Fibroblast of lung (primary cell): Measurements from ENCODE around the gene FBN1. TPM values are rescaled to one million over a fixed set of nuclear protein-coding genes. Genes with fewer than 3 reads are reported as not detected.

ENCODE experiments used
- DNase-seq, 2 donors: peaks; one replicate each; pipeline versions ENCODE4 v3.0.0 to v3.0.0-alpha.2; 2010; ENCODE audit warnings: low read depth in 2 of 2
- H2AFZ ChIP-seq: 2 replicates; pipeline ENCODE4 v1.5.1; 2012; ENCODE audit warnings: low read length, control low read depth, inconsistent platforms
- H3K27ac ChIP-seq: 2 replicates; pipeline ENCODE4 v1.5.1; 2011; ENCODE audit warnings: low read length, control low read depth; ENCODE audit not compliant: insufficient read depth
- H3K27me3 ChIP-seq: 2 replicates; pipeline ENCODE4 v1.5.1; 2011; ENCODE audit warnings: mild to moderate bottlenecking, low read length; ENCODE audit not compliant: control insufficient read depth, insufficient read depth
- H3K36me3 ChIP-seq: 2 replicates; pipeline ENCODE4 v1.5.1; 2011; ENCODE audit warnings: low read length; ENCODE audit not compliant: control insufficient read depth, insufficient read depth
- H3K4me1 ChIP-seq: 2 replicates; pipeline ENCODE4 v1.5.1; 2011; ENCODE audit warnings: low read length; ENCODE audit not compliant: control insufficient read depth, insufficient read depth; ENCODE audit errors: extremely low read depth
- H3K4me2 ChIP-seq: 2 replicates; pipeline ENCODE4 v1.5.1; 2011; ENCODE audit warnings: low read length, control low read depth; ENCODE audit not compliant: insufficient read depth; ENCODE audit errors: extremely low read depth
- H3K4me3 ChIP-seq, 4 experiments: fragments of 200-600 bp in 1 of 4; sonication (generic) in 1 of 4; replicated peaks in 1 of 4; 2 replicates each; pipeline ENCODE4 v1.5.1; 2011 to 2016; ENCODE audit warnings: low read length in 4 of 4, low read depth in 3 of 4, mild to moderate bottlenecking in 3 of 4, control low read depth in 2 of 4, inconsistent platforms in 1 of 4, mixed read lengths in 1 of 4; ENCODE audit not compliant: insufficient read depth in 1 of 4; ENCODE audit errors: control extremely low read depth in 1 of 4
- H3K79me2 ChIP-seq: 2 replicates; pipeline ENCODE4 v1.5.1; 2012; ENCODE audit warnings: mild to moderate bottlenecking, low read length, inconsistent platforms; ENCODE audit not compliant: control insufficient read depth, insufficient read depth
- H3K9ac ChIP-seq: 2 replicates; pipeline ENCODE4 v1.5.1; 2011; ENCODE audit warnings: mild to moderate bottlenecking, low read length, control low read depth; ENCODE audit not compliant: insufficient read depth
- H3K9me3 ChIP-seq: 2 replicates; pipeline ENCODE4 v1.5.1; 2012; ENCODE audit warnings: low read depth, low read length; ENCODE audit not compliant: control insufficient read depth, insufficient read depth
- H4K20me1 ChIP-seq: 2 replicates; pipeline ENCODE4 v1.5.1; 2011; ENCODE audit warnings: low read length; ENCODE audit not compliant: control insufficient read depth, insufficient read depth; ENCODE audit errors: extremely low read depth
- EZH2 ChIP-seq: IDR thresholded peaks from 2 replicates; pipeline ENCODE4 v1.5.1; 2012; ENCODE audit warnings: low read length, control low read depth, mild to moderate bottlenecking; ENCODE audit errors: missing control alignments
- polyA plus RNA-seq, 2 donors: library from polyadenylated mRNA; depleted of rRNA in 1 of 2; stranded (reverse) in 1 of 2; unstranded in 1 of 2; fragments of >200 nt; gene quantifications; 2 replicates each; pipeline ENCODE4 v1.2.1, GENCODE V29; 2011 to 2012; ENCODE audit warnings: missing spikeins in 1 of 2
- total RNA-seq: library from RNA; depleted of rRNA; stranded (reverse); fragments of >200 nt; gene quantifications from 2 replicates; pipeline ENCODE4 v1.2.1, GENCODE V29; 2014
- TF ChIP-seq, protein P1 (sequence below), 2 donors: IDR thresholded peaks in 1 of 2; conservative IDR thresholded peaks in 1 of 2; 1 replicate in 1 of 2; 2 replicates in 1 of 2; pipeline ENCODE4 v1.5.1; 2011 to 2012; ENCODE audit warnings: low read length in 2 of 2, control low read depth in 1 of 2, inconsistent platforms in 1 of 2, low read depth in 1 of 2, mild to moderate bottlenecking in 1 of 2

Gene FBN1
- total and polyA plus RNA-seq, 2 donors (not counting 1 experiment from before 2014, with no cell fraction given), result 368 to 446 TPM

DNA sequence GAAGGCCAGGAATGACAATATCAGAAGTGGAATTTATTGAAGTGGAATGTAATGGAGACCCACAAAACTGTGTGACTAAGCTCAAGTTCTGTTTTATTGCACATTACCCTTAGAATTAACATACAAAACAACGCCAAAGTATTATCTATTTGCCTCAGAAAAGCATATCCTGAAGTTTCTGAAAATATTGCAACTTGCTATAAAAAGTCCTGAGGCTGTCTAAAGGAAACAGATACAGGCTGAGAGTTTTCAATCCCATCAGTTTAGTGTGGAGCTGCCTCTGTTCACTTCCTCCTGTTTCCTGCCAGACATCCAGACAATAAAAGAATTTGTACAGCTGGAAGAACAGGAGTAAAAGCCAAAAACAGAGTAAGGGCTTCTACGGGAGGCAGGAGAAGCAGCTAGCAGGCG, 108.8 kb downstream of the FBN1 start:
- H4K20me1 ChIP-seq, result no peaks in the 10 kb centered on the region
- H3K4me2 ChIP-seq, result no peak overlapping the region
- peak overlapping the region; percentile 58 for H3K27ac ChIP-seq

DNA sequence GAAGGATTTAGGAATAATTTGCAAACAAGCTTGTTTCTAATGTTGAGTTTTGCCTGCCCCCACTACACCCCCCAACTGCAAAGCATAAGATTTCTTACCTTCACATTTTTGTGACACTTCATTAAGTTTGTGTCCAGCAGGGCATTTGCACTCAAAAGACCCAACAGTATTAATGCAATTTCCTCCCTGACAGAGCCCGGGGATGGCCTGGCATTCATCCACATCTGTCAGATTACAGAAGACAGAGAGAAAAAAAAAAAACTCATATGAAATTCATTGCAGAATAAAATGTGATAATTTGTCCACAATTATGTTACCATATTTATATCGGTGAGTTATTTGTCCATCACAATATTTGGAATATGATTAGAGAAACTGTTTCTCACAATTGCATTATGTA, 111.5 kb downstream of the FBN1 start:
- TF ChIP-seq EZH2, result no peak
- TF ChIP-seq, protein P1, sequence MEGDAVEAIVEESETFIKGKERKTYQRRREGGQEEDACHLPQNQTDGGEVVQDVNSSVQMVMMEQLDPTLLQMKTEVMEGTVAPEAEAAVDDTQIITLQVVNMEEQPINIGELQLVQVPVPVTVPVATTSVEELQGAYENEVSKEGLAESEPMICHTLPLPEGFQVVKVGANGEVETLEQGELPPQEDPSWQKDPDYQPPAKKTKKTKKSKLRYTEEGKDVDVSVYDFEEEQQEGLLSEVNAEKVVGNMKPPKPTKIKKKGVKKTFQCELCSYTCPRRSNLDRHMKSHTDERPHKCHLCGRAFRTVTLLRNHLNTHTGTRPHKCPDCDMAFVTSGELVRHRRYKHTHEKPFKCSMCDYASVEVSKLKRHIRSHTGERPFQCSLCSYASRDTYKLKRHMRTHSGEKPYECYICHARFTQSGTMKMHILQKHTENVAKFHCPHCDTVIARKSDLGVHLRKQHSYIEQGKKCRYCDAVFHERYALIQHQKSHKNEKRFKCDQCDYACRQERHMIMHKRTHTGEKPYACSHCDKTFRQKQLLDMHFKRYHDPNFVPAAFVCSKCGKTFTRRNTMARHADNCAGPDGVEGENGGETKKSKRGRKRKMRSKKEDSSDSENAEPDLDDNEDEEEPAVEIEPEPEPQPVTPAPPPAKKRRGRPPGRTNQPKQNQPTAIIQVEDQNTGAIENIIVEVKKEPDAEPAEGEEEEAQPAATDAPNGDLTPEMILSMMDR (conservative IDR thresholded peaks at IDR 0.05 in 1 of 2, IDR thresholded peaks at IDR 0.05 in 1 of 2; ENCODE audit: low read depth in 1 of 2, low read length in 2 of 2), result no peak
- Histone ChIP-seq H3K9ac (no peak overlapping the region), H3K4me1 (peaks cover 13% of the 10 kb centered on the region), H4K20me1 (no peaks in the 10 kb centered on the region), H3K27me3 (no peaks in the 10 kb centered on the region), H3K4me3 (no peak overlapping the region), H3K27ac (no peak overlapping the region), H2AFZ (no peak overlapping the region), H3K36me3 (no peaks in the 10 kb centered on the region), H3K79me2 (peaks cover under 1% of the 10 kb centered on the region), H3K9me3 (no peaks in the 10 kb centered on the region), H3K4me2 (no peak overlapping the region)
- DNase-seq, result no peak

More for the DNA sequence above, 108.8 kb downstream of the FBN1 start:
- Histone ChIP-seq H3K4me1 (peaks cover 16% of the 10 kb centered on the region), H3K9me3 (no peaks in the 10 kb centered on the region), H2AFZ (no peak overlapping the region), H3K27me3 (no peaks in the 10 kb centered on the region), H3K36me3 (no peaks in the 10 kb centered on the region), H3K79me2 (peaks cover 5% of the 10 kb centered on the region), H3K9ac (peak overlapping the region; percentile 35), H3K4me3 (no peak overlapping the region)
- TF ChIP-seq, protein P1 (conservative IDR thresholded peaks at IDR 0.05 in 1 of 2, IDR thresholded peaks at IDR 0.05 in 1 of 2; ENCODE audit: low read depth in 1 of 2, low read length in 2 of 2), result no peak
- no peak for TF ChIP-seq EZH2
- DNase-seq, result peak; percentile 39 to 63

DNA sequence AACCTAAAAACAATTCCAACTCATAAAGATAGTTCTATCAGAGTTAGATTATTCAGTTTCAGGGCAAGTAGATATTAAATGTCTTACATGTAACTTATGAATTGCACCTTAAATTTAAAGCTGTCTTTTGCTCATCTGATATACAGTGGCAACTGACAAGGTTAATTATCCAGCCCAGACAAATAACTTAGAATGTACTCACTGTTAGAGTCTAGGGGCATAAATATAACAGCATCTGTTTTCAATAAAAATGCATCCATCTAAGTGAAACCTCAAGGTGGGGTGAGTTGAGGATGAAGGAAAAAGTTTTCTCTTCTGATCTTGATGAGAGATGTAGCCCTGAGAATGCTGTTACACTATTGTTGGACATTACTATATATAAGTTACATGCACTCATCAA, 112.6 kb downstream of the FBN1 start:
- H4K20me1 ChIP-seq, result no peaks in the 10 kb centered on the region
- no peak overlapping the region for H3K4me3 ChIP-seq
- H3K9me3 ChIP-seq, result no peaks in the 10 kb centered on the region
- TF ChIP-seq EZH2, result no peak
- TF ChIP-seq, protein P1 (conservative IDR thresholded peaks at IDR 0.05 in 1 of 2, IDR thresholded peaks at IDR 0.05 in 1 of 2; ENCODE audit: low read depth in 1 of 2, low read length in 2 of 2), result no peak
- H3K27ac ChIP-seq, result no peak overlapping the region
- H3K36me3 ChIP-seq, result no peaks in the 10 kb centered on the region
- H3K9ac ChIP-seq, result no peak overlapping the region
- H3K27me3 ChIP-seq, result no peaks in the 10 kb centered on the region
- H3K79me2 ChIP-seq, result no peaks in the 10 kb centered on the region
- H2AFZ ChIP-seq, result no peak overlapping the region
- no peak overlapping the region for H3K4me2 ChIP-seq
- H3K4me1 ChIP-seq, result peaks cover 13% of the 10 kb centered on the region
- DNase-seq, result no peak
